HL-60 (cell line): ENCODE results near the gene SLC9A3.

ENCODE experiments used
- DNase-seq, 2 experiments: peaks; one replicate each; pipeline ENCODE4 v3.0.0-alpha.2; 2010 to 2020; ENCODE audit warnings: low read depth in 1 of 2, low spot score in 1 of 2
- H3K27ac ChIP-seq: fragments of 250-450 bp; sonication (Bioruptor Pico); replicated peaks from 2 replicates; pipeline ENCODE4 v1.5.1; 2020; ENCODE audit warnings: mild to moderate bottlenecking, moderate library complexity
- H3K27me3 ChIP-seq: fragments of 250-450 bp; sonication (Bioruptor Pico); 2 replicates; pipeline ENCODE4 v1.5.1; 2021; ENCODE audit warnings: mild to moderate bottlenecking, moderate library complexity; ENCODE audit not compliant: insufficient read depth, poor library complexity, severe bottlenecking
- H3K4me3 ChIP-seq: replicated peaks from 2 replicates; pipeline ENCODE4 v1.5.1; 2011; ENCODE audit warnings: mild to moderate bottlenecking, control low read depth, low read length; ENCODE audit not compliant: insufficient read depth
- GABPA ChIP-seq: IDR thresholded peaks from 2 replicates; pipeline ENCODE4 v1.6.1; 2012; ENCODE audit warnings: low read depth
- POLR2AphosphoS5 ChIP-seq: IDR thresholded peaks from 2 replicates; pipeline ENCODE4 v1.6.1; 2012; ENCODE audit warnings: low read depth
- SPI1 ChIP-seq: IDR thresholded peaks from 2 replicates; pipeline ENCODE4 v1.6.1; 2012; ENCODE audit warnings: low read depth, mild to moderate bottlenecking, borderline replicate concordance
- TF ChIP-seq, protein P1 (sequence below): IDR thresholded peaks from 2 replicates; pipeline ENCODE4 v1.6.1; 2012; ENCODE audit warnings: low read depth; ENCODE audit not compliant: insufficient replicate concordance
- TF ChIP-seq, protein P2 (sequence below): IDR thresholded peaks from one replicate; pipeline ENCODE4 v1.5.1; 2011; ENCODE audit warnings: low read length, control low read depth, inconsistent platforms; ENCODE audit not compliant: insufficient read depth

Gene SLC9A3

DNA sequence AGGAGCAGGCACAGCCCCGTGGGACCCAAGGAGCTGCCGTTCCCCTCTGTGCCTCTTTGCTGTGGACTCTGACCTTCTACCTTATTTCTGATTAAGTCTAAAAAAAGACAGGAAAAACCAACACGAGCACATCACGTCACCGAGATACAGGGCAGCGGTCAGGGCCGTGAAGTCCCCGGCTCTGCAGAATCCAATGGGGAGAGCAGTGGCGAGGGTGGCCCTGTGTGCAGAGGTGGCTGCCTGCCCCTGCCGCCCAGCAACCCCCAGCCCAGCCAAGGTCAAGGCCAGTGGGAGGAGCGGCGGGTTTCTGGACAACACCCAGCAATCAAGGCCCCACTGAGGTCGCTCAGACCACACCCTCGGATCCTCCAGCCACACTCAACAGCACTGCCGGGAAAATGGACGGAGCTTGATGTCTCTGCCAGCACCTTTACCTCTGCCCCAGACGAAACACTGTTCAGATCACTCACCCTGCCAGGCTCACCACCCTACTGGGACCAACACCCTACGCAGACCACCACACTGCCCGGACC lies 32.7 kb upstream of the SLC9A3 start:
- Histone ChIP-seq H3K27ac (no peak overlapping the region), H3K27me3 (no peaks in the 10 kb centered on the region), H3K4me3 (no peak overlapping the region)
- TF ChIP-seq POLR2AphosphoS5 (no peak), GABPA (no peak)
- no peak for DNase-seq

DNA sequence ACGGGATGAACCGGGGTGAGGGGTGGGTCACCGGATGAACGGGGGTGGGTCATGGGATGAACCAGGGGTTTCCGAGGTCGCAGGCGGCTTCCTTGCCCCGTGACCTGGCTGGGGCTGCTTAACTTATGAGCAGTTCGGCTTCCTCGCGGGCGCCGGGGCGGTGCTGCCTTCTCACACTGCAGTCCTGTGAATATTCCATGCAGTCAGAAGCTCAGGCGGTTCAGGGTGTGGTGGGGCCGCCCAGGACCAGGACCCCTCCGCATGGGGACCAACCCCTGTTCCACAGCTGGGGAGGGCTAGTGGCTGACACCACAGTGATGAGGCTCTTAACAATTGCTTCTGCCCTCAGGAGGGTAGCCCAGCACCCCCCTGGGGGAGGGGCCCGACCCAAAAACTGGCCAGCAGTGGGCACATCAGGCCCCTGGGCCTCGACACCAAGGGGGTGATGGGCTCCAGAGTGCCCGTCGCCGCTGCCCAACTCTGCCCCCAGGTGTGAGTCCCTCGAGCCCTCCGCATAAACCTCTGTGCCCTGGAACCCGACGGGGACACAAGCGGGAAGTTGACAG lies 30.9 kb upstream of the SLC9A3 start:
- TF ChIP-seq GABPA (no peak), SPI1 (no peak), POLR2AphosphoS5 (no peak)
- TF ChIP-seq, protein P1, sequence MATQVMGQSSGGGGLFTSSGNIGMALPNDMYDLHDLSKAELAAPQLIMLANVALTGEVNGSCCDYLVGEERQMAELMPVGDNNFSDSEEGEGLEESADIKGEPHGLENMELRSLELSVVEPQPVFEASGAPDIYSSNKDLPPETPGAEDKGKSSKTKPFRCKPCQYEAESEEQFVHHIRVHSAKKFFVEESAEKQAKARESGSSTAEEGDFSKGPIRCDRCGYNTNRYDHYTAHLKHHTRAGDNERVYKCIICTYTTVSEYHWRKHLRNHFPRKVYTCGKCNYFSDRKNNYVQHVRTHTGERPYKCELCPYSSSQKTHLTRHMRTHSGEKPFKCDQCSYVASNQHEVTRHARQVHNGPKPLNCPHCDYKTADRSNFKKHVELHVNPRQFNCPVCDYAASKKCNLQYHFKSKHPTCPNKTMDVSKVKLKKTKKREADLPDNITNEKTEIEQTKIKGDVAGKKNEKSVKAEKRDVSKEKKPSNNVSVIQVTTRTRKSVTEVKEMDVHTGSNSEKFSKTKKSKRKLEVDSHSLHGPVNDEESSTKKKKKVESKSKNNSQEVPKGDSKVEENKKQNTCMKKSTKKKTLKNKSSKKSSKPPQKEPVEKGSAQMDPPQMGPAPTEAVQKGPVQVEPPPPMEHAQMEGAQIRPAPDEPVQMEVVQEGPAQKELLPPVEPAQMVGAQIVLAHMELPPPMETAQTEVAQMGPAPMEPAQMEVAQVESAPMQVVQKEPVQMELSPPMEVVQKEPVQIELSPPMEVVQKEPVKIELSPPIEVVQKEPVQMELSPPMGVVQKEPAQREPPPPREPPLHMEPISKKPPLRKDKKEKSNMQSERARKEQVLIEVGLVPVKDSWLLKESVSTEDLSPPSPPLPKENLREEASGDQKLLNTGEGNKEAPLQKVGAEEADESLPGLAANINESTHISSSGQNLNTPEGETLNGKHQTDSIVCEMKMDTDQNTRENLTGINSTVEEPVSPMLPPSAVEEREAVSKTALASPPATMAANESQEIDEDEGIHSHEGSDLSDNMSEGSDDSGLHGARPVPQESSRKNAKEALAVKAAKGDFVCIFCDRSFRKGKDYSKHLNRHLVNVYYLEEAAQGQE, result no peak
- TF ChIP-seq, protein P2, sequence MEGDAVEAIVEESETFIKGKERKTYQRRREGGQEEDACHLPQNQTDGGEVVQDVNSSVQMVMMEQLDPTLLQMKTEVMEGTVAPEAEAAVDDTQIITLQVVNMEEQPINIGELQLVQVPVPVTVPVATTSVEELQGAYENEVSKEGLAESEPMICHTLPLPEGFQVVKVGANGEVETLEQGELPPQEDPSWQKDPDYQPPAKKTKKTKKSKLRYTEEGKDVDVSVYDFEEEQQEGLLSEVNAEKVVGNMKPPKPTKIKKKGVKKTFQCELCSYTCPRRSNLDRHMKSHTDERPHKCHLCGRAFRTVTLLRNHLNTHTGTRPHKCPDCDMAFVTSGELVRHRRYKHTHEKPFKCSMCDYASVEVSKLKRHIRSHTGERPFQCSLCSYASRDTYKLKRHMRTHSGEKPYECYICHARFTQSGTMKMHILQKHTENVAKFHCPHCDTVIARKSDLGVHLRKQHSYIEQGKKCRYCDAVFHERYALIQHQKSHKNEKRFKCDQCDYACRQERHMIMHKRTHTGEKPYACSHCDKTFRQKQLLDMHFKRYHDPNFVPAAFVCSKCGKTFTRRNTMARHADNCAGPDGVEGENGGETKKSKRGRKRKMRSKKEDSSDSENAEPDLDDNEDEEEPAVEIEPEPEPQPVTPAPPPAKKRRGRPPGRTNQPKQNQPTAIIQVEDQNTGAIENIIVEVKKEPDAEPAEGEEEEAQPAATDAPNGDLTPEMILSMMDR, result no peak
- Histone ChIP-seq H3K4me3 (no peak overlapping the region), H3K27me3 (peaks cover 2% of the 10 kb centered on the region), H3K27ac (no peak overlapping the region)
- no peak for DNase-seq

DNA sequence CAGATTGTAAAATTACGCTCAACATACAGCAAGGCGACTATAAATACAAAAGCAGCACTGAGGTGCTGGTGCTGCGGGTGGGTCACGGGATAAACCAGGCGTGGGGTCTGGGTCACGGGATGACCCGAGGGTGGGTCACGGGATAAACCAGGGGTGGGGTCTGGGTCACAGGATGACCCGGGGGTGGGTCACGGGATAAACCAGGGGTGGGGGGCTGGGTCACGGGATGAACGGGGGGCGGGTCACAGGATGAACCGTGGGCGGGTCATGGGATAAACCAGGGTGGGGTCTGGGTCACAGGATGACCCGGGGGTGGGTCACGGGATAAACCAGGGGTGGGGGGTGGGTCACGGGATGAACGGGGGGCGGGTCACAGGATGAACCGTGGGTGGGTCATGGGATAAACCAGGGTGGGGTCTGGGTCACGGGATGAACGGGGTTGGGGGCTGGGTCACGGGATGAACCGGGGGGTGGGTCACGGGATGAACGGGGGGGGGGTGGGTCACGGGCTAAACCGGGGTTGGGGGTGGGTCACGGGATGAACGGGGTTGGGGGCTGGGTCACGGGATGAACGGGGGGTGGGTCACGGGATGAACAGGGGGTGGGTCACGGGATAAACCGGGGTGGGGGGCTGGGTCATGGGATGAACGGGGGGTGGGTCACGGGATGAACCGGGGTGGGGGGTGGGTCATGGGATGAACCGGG lies 30.2 kb upstream of the SLC9A3 start:
- Histone ChIP-seq H3K27me3 (peaks cover 2% of the 10 kb centered on the region), H3K27ac (no peak overlapping the region), H3K4me3 (no peak overlapping the region)
- TF ChIP-seq POLR2AphosphoS5, result no peak
- no peak for TF ChIP-seq GABPA
- DNase-seq, result no peak

DNA sequence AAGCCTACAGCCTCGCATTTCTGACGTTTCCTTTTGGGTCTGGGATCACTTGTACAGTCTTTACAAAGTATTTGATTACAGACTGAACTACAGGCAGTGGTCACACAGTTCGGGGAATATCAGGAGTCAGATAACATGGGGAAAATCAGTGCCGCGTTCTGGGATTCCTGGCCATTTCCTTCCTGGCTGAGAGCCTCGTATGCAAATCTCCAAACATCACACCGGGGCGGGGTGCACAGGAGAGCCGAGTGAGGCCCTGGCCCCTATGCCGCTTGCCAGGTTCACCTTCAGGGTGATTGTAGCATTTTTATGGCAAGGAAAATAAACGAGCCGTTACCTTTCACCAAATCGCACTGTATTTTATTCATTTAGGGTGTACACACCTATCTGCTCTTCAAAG lies 29.6 kb upstream of the SLC9A3 start:
- H3K4me3 ChIP-seq, result no peak overlapping the region
- H3K27ac ChIP-seq, result no peak overlapping the region
- H3K27me3 ChIP-seq, result peaks cover 5% of the 10 kb centered on the region
- TF ChIP-seq GABPA, result no peak
- TF ChIP-seq, protein P1, result no peak
- TF ChIP-seq SPI1, result no peak
- TF ChIP-seq, protein P2, result no peak
- TF ChIP-seq POLR2AphosphoS5, result no peak
- no peak for DNase-seq
